ENCODE data around the gene PGR. TPM values are rescaled to one million over a fixed set of nuclear protein-coding genes. Genes with fewer than 3 reads are reported as not detected.
"Not testable (repeated sequence)": the region's sequence is repeated elsewhere in the genome, so short reads cannot be mapped to it uniquely, and the experiment has no call there.

The PGR gene
- total RNA-seq, 4 donors from 2014 or later: 6.3 to 13.4 (median 9.4) TPM

DNA sequence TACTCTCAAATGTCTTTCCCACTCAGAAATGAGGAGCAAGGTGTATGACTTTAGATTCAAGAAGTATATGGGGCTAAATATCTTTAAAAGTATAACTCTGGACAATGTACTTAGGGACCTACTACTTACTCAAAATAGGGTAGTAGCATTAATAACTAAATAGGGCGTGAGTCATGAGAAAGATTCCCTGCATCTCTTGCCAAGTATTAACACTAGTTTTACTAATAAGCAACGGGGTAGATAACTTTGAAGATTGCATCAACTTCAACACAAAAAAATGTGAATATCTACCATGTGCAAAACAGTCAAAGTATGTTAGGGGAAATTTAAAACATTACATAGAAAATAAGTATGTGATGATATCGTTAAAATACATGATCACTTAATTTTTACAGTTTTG lies 99.6 kb downstream of the PGR start:
- intact Hi-C loops (cut with DNase I): no loop called here
- 51% methylated on average over 3 of the region's 3 CpGs for WGBS
- no peaks in the 10 kb centered on the region for H3K4me1 ChIP-seq

DNA sequence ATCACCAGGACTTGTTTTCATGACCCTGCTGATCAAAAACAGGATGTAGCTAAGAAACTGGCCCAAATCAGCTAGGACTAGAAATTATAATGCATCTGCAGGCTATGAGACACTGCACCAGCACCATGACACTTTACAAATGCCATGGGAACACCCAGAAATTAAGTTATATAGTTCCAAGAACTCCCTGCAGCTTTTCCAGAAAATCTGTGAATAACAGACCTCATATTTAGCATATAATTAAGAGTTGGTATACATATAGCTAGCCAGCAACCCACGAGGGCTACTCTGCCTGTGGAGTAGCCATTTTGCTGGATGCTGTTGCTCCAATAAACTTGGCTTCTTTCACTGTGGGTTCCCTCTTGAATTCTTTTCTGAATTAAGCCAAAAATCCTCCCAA lies 101.0 kb downstream of the PGR start:
- H3K9me3 ChIP-seq: no peaks in the 10 kb centered on the region
- no peaks in the 10 kb centered on the region for H3K4me1 ChIP-seq
- no peak overlapping the region for H3K27ac ChIP-seq (replicated peaks in 1 of 4)
- TF ChIP-seq EP300 (IDR thresholded peaks at IDR 0.05): no peak
- no peak for TF ChIP-seq CTCF (IDR thresholded peaks at IDR 0.05)
- no peak for TF ChIP-seq POLR2A (IDR thresholded peaks at IDR 0.05; ENCODE audit: low read depth)
- TF ChIP-seq POLR2AphosphoS5 (IDR thresholded peaks at IDR 0.05): no peak
- no peak for DNase-seq (ENCODE audit: extremely low spot score)
- intact Hi-C loops (cut with DNase I): no loop called here
- no peaks in the 10 kb centered on the region for H3K36me3 ChIP-seq
- H3K4me3 ChIP-seq: no peak overlapping the region
- WGBS: 35% methylated on average over 1 of the region's 1 CpG
- no peaks in the 10 kb centered on the region for H3K27me3 ChIP-seq

More for the DNA sequence above, 99.6 kb downstream of the PGR start:
- no peak overlapping the region for H3K4me3 ChIP-seq
- no peaks in the 10 kb centered on the region for H3K36me3 ChIP-seq
- H3K9me3 ChIP-seq: no peaks in the 10 kb centered on the region
- no peak overlapping the region for H3K27ac ChIP-seq (replicated peaks in 1 of 4)
- DNase-seq (ENCODE audit: extremely low spot score): no peak
- H3K27me3 ChIP-seq: no peaks in the 10 kb centered on the region
- TF ChIP-seq EP300 (IDR thresholded peaks at IDR 0.05): no peak
- TF ChIP-seq POLR2AphosphoS5 (IDR thresholded peaks at IDR 0.05): no peak
- TF ChIP-seq POLR2A (IDR thresholded peaks at IDR 0.05; ENCODE audit: low read depth): no peak
- TF ChIP-seq CTCF (IDR thresholded peaks at IDR 0.05): no peak

DNA sequence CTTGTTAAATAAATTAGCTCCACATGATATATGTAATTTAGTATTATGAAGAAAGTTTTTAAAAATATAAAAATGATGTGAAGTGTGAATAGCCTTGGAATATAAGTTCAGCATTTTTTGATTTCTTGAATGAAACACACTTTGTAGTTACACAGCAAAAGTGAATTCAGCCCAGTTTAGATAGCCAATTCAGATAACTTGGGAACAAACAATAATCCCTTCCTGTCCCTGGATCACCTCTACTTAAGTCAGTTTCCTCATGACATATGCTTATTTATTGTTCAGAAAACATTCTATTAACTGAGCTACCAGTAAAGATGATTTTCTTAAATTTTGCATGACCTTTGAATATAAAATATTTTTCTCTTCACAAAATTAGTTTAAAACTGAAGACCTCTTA lies 107.4 kb downstream of the PGR start:
- no peak for DNase-seq (ENCODE audit: extremely low spot score)
- intact Hi-C loops (cut with DNase I): no loop called here
- no peaks in the 10 kb centered on the region for H3K36me3 ChIP-seq
- no peak overlapping the region for H3K4me3 ChIP-seq
- H3K27me3 ChIP-seq: no peaks in the 10 kb centered on the region
- H3K27ac ChIP-seq (replicated peaks in 1 of 4): no peak overlapping the region
- H3K9me3 ChIP-seq: no peaks in the 10 kb centered on the region
- no peaks in the 10 kb centered on the region for H3K4me1 ChIP-seq
- TF ChIP-seq EP300 (IDR thresholded peaks at IDR 0.05) (no peak), CTCF (IDR thresholded peaks at IDR 0.05) (no peak), POLR2AphosphoS5 (IDR thresholded peaks at IDR 0.05) (no peak), POLR2A (IDR thresholded peaks at IDR 0.05; ENCODE audit: low read depth) (no peak)

DNA sequence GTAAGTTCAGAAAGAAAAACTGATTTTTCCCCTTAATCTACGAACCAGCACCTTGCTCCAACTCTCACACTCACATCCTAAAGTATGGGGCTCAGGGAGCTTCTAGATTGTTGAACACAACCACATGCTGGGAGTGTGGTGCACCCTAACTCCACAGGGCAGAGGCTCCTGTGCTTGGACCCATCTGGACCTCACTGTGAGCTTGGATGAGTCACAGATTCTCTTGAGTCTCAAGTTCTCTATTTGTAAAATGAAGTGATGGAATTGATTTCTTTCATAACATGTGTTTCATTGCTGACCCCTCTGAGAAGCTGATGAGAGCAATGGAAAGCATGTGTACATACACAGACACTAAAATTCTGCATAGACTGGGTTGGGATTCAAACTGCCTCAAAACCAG lies 109.7 kb downstream of the PGR start:
- Histone ChIP-seq H3K4me3 (no peak overlapping the region), H3K27ac (replicated peaks in 1 of 4) (no peak overlapping the region), H3K4me1 (no peaks in the 10 kb centered on the region), H3K36me3 (no peaks in the 10 kb centered on the region), H3K27me3 (no peaks in the 10 kb centered on the region), H3K9me3 (no peaks in the 10 kb centered on the region)
- no peak for DNase-seq (ENCODE audit: extremely low spot score)
- 100% methylated on average over 1 of the region's 1 CpG for WGBS
- intact Hi-C loops (cut with DNase I): no loop called here
- no peak for TF ChIP-seq EP300 (IDR thresholded peaks at IDR 0.05)
- no peak for TF ChIP-seq POLR2A (IDR thresholded peaks at IDR 0.05; ENCODE audit: low read depth)
- no peak for TF ChIP-seq POLR2AphosphoS5 (IDR thresholded peaks at IDR 0.05)
- TF ChIP-seq CTCF (IDR thresholded peaks at IDR 0.05): no peak

DNA sequence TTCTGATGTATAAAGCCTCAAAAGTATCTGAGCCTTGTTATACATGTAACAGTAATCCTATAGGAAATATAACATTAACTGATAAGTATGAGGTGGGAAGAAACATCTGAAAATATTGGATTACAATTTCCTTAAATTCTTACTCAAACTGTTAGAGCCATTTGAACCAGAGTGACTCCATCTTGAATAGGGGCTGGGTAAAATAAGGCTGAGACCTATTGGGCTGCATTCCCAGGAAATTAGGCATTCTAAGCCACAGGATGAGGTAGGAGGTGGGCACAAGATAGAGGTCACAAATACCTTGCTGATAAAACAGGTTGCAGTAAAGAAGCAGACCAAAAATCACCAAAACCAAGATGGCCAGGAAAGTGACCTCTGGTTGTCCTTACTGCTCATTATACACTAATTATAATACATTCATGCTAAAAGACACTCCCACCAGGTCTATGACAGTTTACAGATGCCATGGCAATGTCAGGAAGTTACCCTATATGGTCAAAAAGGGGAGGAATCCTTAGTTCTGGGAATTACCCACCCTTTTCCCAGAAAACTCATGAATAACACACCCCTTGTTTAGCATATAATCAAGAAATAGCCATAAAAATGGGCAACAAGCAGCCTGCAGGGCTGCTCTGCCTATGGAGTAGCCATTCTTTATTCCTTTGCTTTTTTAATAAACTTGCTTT lies 114.9 kb downstream of the PGR start:
- intact Hi-C loops (cut with DNase I): no loop called here
- no peak for DNase-seq (ENCODE audit: extremely low spot score)
- no peak for TF ChIP-seq POLR2A (IDR thresholded peaks at IDR 0.05; ENCODE audit: low read depth)
- no peak for TF ChIP-seq POLR2AphosphoS5 (IDR thresholded peaks at IDR 0.05)
- TF ChIP-seq EP300 (IDR thresholded peaks at IDR 0.05): no peak
- no peak for TF ChIP-seq CTCF (IDR thresholded peaks at IDR 0.05)

DNA sequence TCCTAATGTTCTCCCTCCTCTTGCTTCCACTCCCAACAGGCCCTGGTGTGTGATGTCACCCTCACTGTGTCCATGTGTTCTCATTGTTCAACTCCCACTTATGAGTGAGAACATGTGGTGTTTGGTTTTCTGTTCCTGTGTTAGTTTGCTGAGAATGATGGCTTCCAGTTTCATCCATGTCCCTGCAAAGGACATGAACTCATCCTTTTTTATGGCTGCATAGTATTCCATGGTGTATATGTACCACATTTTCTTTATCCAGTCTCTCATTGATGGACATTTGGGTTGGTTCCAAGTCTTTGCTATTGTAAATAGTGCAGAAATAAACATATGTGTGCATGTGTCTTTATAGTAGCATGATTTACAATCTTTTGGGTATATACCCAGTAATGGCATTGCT lies 115.9 kb downstream of the PGR start:
- H3K4me1 ChIP-seq; H3K36me3 ChIP-seq; H3K27me3 ChIP-seq; H3K27ac ChIP-seq (replicated peaks in 1 of 4); H3K9me3 ChIP-seq; intact Hi-C loops (cut with DNase I); DNase-seq (ENCODE audit: extremely low spot score); H3K4me3 ChIP-seq: not testable (repeated sequence)

More for the DNA sequence above, 114.9 kb downstream of the PGR start:
- H3K36me3 ChIP-seq: no peaks in the 10 kb centered on the region
- no peaks in the 10 kb centered on the region for H3K4me1 ChIP-seq
- H3K27me3 ChIP-seq: no peaks in the 10 kb centered on the region
- H3K27ac ChIP-seq (replicated peaks in 1 of 4): no peak overlapping the region
- no peaks in the 10 kb centered on the region for H3K9me3 ChIP-seq
- H3K4me3 ChIP-seq: no peak overlapping the region

Data from esophagus muscularis mucosa (tissue), 4 donors.